Neutrophil (primary cell): ENCODE data around the gene WTAP.
A peak's percentile ranks its signal among the peaks of the same experiment; 100 is the strongest.
"Not testable (repeated sequence)": the region's sequence is repeated elsewhere in the genome, so short reads cannot be mapped to it uniquely, and the experiment has no call there.

Source experiments
- H3K27ac ChIP-seq: fragments of 200-600 bp; sonication (generic); 2 replicates; pipeline ENCODE4 v1.5.1; 2016; ENCODE audit warnings: mild to moderate bottlenecking, moderate library complexity
- H3K27me3 ChIP-seq: fragments of 200-600 bp; sonication (generic); 2 replicates; pipeline ENCODE4 v1.6.0; 2016; ENCODE audit warnings: mild to moderate bottlenecking
- H3K36me3 ChIP-seq: fragments of 200-600 bp; sonication (generic); 2 replicates; pipeline ENCODE4 v1.5.1; 2017
- H3K4me1 ChIP-seq, 2 experiments: fragments of 200-600 bp in 1 of 2; sonication (generic) in 1 of 2; 1 replicate in 1 of 2; 2 replicates in 1 of 2; pipeline versions ENCODE4 v1.5.1 to v1.6.1; 2013 to 2016; ENCODE audit warnings: low read depth in 1 of 2, low read length in 1 of 2, mild to moderate bottlenecking in 1 of 2, moderate library complexity in 1 of 2; ENCODE audit not compliant: control insufficient read depth in 1 of 2, insufficient read depth in 1 of 2
- H3K4me3 ChIP-seq, 2 experiments: fragments of 200-600 bp in 1 of 2; sonication (generic) in 1 of 2; 1 replicate in 1 of 2; 2 replicates in 1 of 2; pipeline ENCODE4 v1.5.1; 2013 to 2016; ENCODE audit warnings: low read depth in 1 of 2, low read length in 1 of 2, mild to moderate bottlenecking in 1 of 2, moderate library complexity in 1 of 2
- H3K9me3 ChIP-seq: fragments of 200-600 bp; sonication (generic); 2 replicates; pipeline ENCODE4 v1.5.1; 2016
- TF ChIP-seq, protein P1 (sequence below): fragments of 200-600 bp; sonication (generic); IDR thresholded peaks from 2 replicates; pipeline ENCODE4 v1.5.1; 2016; ENCODE audit warnings: antibody characterized with exemption

WTAP gene

DNA sequence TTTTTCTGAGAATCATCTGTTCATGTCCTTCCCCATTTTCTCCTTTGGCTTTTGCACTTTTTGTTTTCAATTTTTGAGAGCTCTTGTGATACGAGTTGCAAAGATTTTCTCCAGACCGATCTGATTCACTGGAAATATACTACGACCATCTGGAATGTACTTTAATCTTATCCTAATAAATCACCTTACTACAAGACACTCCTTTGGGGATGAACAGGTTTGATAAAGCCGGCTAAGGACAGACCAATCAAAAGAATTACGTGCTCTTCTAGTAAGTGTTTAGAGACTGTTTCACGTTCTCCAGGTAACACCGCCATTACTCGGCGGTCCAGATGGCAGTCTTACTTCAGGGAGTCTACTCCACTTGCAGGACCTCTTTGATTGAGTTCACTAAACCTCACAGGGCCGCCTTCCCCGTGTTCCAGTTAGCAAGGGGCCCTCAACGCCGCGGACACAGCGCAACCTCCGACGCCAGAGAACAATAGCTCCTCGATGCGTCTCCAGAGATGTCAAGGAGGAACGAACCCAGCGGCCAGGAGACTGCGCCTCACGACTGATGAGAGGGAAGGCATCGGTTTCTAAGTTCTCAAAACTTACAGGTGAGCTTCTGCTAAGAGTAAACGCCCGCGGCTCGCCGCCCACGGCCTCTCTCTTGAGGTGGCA, 920 bp upstream of the WTAP start:
- Histone ChIP-seq H3K4me3 (peak overlapping the region; percentile 96 to 97), H3K9me3 (no peaks in the 10 kb centered on the region), H3K36me3 (no peaks in the 10 kb centered on the region), H3K27ac (peak overlapping the region; percentile 98), H3K4me1 (peaks cover 40 to 52% of the 10 kb centered on the region in 2 experiments), H3K27me3 (no peaks in the 10 kb centered on the region)
- TF ChIP-seq, protein P1, sequence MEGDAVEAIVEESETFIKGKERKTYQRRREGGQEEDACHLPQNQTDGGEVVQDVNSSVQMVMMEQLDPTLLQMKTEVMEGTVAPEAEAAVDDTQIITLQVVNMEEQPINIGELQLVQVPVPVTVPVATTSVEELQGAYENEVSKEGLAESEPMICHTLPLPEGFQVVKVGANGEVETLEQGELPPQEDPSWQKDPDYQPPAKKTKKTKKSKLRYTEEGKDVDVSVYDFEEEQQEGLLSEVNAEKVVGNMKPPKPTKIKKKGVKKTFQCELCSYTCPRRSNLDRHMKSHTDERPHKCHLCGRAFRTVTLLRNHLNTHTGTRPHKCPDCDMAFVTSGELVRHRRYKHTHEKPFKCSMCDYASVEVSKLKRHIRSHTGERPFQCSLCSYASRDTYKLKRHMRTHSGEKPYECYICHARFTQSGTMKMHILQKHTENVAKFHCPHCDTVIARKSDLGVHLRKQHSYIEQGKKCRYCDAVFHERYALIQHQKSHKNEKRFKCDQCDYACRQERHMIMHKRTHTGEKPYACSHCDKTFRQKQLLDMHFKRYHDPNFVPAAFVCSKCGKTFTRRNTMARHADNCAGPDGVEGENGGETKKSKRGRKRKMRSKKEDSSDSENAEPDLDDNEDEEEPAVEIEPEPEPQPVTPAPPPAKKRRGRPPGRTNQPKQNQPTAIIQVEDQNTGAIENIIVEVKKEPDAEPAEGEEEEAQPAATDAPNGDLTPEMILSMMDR: no peak

DNA sequence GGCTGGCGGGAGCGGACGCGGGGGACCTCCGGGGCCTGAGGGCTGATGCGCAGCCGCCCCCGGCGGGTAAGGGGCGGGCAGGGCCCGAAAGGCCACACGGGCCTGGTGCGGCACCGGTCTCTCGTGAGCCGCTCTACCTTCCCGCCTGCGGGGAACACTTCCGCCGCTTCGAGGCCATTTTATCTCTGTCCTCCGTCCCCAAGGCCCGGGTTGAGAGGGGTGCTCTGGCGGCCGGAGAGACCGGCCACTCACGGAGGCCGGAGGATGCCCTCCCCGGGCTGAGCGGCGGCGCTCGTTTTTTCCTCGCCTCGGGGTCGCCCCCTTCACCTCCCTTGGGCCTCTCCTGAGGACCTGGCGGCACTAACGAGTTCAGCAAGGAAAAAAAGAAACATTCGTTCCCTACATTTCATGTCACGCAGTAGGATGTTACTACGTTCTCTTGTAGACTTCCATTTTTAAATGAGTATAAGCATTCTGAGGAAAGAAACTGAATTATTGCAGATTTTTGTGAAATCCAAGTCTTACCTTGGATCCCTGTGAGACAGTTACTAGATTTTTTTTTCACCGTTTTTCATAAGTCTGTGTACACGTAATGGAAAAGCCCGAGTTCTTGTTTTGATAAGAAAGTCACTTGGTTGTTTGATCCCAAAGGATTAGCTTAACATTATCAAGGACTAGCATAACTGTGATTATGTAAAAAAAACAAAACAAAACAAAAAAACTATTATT, 575 bp downstream of the WTAP start:
- Histone ChIP-seq H3K9me3 (no peaks in the 10 kb centered on the region), H3K4me1 (peaks cover 53 to 54% of the 10 kb centered on the region in 2 experiments)

DNA sequence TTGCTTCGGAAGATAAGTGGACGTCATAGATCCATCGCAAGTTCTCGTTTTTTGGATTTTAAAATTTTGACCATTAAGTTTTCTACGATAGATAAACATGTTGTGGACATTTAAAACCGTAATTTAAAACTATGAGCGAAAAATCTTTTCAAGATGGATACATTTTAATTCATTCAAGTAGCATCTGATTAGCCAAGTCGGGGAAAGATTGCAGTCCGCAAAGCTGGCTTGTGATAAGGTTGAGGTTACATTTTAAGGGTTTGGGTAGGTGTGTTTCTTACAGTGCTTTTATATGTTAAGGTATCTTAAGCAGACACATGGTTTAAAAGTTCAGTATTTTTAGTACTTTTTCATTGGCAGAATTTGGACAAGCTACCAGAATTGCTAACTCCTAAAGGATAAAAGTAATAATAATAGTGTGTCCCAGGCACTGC, 1.2 kb downstream of the WTAP start:
- no peaks in the 10 kb centered on the region for H3K9me3 ChIP-seq
- peak overlapping the region; percentile 98 for H3K27ac ChIP-seq
- H3K36me3 ChIP-seq: no peaks in the 10 kb centered on the region
- peaks cover 53 to 54% of the 10 kb centered on the region in 2 experiments for H3K4me1 ChIP-seq
- TF ChIP-seq, protein P1: no peak
- no peaks in the 10 kb centered on the region for H3K27me3 ChIP-seq
- H3K4me3 ChIP-seq: peak overlapping the region; percentile 96 to 97

More for the DNA sequence above, 575 bp downstream of the WTAP start:
- TF ChIP-seq, protein P1: no peak
- peak overlapping the region; percentile 96 to 97 for H3K4me3 ChIP-seq
- H3K27me3 ChIP-seq: no peaks in the 10 kb centered on the region
- no peaks in the 10 kb centered on the region for H3K36me3 ChIP-seq
- H3K27ac ChIP-seq: peak overlapping the region; percentile 98

DNA sequence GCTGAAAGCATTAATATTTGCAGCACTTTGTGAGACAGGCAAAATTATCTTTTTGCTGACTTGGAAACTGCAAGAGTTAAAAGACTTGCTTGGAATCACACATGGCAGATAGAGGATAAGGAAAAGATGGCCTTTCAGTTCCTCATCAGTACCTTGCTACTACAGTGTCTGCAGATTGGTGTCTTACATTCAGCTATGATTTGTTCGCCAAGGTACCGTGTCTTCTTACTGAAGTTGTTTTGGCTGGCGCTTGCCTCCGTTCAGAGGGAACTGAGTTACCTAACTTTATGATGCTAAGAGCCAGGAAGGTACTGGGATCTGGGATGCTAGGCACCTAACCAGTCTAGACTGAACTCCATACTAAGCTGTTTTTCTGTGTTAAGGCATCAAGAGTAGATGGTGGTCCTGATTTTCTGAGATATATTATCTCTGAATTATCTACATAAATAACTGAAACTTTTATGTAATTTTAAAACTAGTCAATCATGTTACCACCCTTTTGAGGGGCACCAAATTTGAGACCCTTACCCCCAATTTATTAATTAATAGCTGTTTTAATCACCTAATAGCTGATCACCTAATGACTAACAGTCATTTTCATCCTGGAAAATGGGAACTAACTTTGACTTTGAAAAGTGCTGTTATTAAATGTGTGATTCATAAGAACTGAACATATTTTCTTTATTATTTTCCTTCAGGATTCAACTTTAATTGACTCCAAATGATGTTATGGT, 2.5 kb downstream of the WTAP start:
- H3K36me3 ChIP-seq: no peaks in the 10 kb centered on the region
- peak overlapping the region; percentile 98 for H3K27ac ChIP-seq
- peaks cover 53 to 54% of the 10 kb centered on the region in 2 experiments for H3K4me1 ChIP-seq
- H3K4me3 ChIP-seq: peak overlapping the region; percentile 96 to 97
- TF ChIP-seq, protein P1: no peak
- no peaks in the 10 kb centered on the region for H3K9me3 ChIP-seq
- no peaks in the 10 kb centered on the region for H3K27me3 ChIP-seq

DNA sequence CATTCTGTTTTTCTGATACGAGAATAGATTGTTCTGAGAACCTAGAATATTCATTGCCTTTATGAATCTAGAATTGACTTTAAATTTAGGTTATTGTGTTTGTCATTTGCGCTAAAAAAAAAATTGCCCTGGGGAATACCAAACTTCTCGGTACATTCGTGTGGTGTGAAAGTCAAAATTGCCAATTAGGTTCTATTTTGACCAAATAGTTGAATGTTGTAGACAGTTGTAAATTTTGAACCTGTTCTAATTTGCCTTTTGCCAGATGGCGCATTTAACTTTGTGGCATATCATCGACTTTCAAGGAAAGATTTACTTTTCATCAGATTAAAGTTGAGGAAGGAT, 3.0 kb downstream of the WTAP start:
- Histone ChIP-seq H3K4me3 (no peak overlapping the region), H3K27me3 (no peaks in the 10 kb centered on the region), H3K36me3 (no peaks in the 10 kb centered on the region), H3K9me3 (no peaks in the 10 kb centered on the region), H3K4me1 (peaks cover 49 to 53% of the 10 kb centered on the region in 2 experiments), H3K27ac (peak overlapping the region; percentile 98)
- TF ChIP-seq, protein P1: no peak

DNA sequence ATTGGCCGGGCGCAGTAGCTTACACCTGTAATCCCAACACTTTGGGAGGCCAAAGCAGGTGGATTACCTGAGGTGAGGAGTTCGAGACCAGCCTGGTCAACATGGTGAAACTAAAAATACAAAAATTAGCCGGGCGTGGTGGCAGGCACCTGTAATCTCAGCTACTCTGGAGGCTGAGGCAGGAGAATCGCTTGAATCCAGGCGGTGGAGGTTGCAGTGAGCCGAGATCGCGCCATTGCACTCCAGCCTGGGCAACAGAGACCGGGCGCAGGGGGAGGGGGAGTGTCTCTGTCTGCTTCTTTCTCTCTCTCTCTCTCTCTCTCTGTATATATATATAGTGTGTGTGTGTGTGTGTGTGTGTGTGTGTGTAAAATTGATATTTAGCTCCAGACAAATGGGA, 5.2 kb downstream of the WTAP start:
- not testable (repeated sequence) for H3K4me3 ChIP-seq, H3K9me3 ChIP-seq, H3K36me3 ChIP-seq, H3K27me3 ChIP-seq
- peaks cover 50 to 63% of the 10 kb centered on the region in 2 experiments for H3K4me1 ChIP-seq
- peak overlapping the region; percentile 26 for H3K27ac ChIP-seq

DNA sequence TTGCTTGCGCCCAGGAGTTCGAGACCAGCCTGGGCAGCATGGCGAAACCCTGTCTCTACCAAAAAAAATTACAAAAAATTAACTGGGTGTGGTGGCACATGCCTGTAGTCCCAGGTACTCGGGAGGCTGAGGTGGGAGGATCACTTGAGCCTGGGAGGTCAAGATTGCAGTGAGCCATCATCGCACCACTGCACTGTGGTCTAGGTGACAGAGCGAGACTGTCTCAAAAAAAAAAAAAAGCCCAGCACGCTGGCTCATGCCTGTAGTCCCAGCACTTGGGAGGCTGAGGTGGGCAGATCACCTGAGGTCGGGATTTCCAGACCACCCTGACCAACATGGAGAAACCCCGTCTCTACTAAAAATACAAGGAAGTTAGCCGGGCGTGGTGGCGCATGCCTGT, 6.1 kb downstream of the WTAP start:
- Histone ChIP-seq H3K4me1 (peaks cover 52 to 70% of the 10 kb centered on the region in 2 experiments), H3K27ac (peak overlapping the region; percentile 26)
- H3K27me3 ChIP-seq, H3K36me3 ChIP-seq, H3K4me3 ChIP-seq, H3K9me3 ChIP-seq: not testable (repeated sequence)
